SK-N-SH (cell line): ENCODE measurements around the gene ST6GALNAC3.

Experiments used
- CTCF ChIP-seq: fragments of 200-600 bp; sonication (generic); IDR thresholded peaks from 2 replicates; pipeline ENCODE4 v1.6.1; 2017; ENCODE audit warnings: antibody characterized with exemption, mild to moderate bottlenecking, moderate library complexity
- EZH2phosphoT487 ChIP-seq: fragments of 200-600 bp; sonication (generic); IDR thresholded peaks from 2 replicates; pipeline ENCODE4 v1.6.1; 2017; ENCODE audit warnings: low read depth, mixed run types, mild to moderate bottlenecking, antibody characterized with exemption, moderate library complexity, borderline replicate concordance
- FOXM1 ChIP-seq: IDR thresholded peaks from 2 replicates; pipeline ENCODE4 v1.4.0; 2012; ENCODE audit warnings: low read depth, mild to moderate bottlenecking
- MEF2A ChIP-seq: IDR thresholded peaks from 2 replicates; pipeline ENCODE4 v1.4.0; 2012; ENCODE audit warnings: low read depth, borderline replicate concordance
- POLR2AphosphoS5 ChIP-seq: IDR thresholded peaks from 2 replicates; pipeline ENCODE4 v1.6.1; 2012; ENCODE audit warnings: low read depth, low read length
- SMC3 ChIP-seq: IDR thresholded peaks from 2 replicates; pipeline ENCODE4 v1.6.1; 2012; ENCODE audit warnings: low read depth, low read length, improper control_type of control experiment
- TAF1 ChIP-seq: IDR thresholded peaks from 2 replicates; pipeline ENCODE4 v1.6.1; 2012; ENCODE audit warnings: low read depth, mild to moderate bottlenecking, low read length, moderate library complexity, borderline replicate concordance
- TEAD4 ChIP-seq: IDR thresholded peaks from 2 replicates; pipeline ENCODE4 v1.4.0; 2012; ENCODE audit warnings: mild to moderate bottlenecking, borderline replicate concordance; ENCODE audit not compliant: insufficient read depth
- USF1 ChIP-seq: IDR thresholded peaks from 2 replicates; pipeline ENCODE4 v1.4.0; 2012; ENCODE audit warnings: low read depth, borderline replicate concordance
- YY1 ChIP-seq: IDR thresholded peaks from 2 replicates; pipeline ENCODE4 v1.4.0; 2012; ENCODE audit warnings: low read depth, mild to moderate bottlenecking
- TF ChIP-seq, protein P1 (sequence below): IDR thresholded peaks from 2 replicates; pipeline ENCODE4 v1.4.0; 2012; ENCODE audit warnings: low read depth, borderline replicate concordance

DNA sequence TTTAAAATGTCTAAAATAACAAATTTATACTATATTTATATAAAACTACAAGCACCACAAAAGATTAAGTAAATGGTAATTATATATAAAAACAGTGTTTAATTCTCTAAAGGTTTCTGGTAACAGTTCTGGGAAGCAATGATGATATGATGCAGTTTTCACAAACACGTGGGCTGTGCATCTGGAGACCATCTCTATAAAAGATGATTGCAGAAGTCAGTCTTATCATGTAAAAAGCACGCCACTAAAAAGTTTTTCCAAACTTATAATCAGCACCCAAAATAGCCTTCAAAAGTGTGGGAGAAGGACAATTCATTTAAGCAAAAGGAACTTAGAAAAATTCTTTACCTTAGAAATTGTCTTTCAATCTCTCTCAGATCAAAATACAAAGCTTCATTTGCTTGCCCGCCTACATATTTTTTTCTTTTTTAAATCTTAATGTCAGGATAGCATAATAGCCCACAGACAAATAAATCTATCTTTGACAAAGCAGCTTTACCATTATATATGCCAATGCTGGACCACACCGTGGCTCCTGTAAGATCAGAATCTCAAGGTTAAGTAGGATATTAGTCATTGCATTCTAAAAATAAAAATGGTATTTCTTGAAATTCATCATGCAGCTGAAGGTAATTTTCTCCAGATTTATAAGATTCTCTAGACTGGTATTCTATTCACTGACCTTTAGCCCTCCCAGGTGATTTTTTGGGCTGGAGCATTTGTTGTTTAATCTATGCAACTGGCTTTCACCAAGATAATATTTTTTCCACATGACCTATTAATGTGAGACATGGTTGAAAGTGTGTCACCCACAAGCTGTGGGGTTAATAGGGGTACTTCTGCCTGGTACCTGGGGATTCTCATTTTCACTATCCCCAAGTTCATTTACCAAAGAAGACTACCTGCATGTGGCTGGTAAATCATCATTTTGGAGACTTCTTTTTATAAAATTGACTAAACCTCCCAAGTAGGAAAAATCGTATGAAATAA is 603.2 kb downstream of the ST6GALNAC3 start:
- TF ChIP-seq YY1 (no peak), CTCF (no peak), TAF1 (no peak), TEAD4 (no peak), SMC3 (no peak), USF1 (no peak), POLR2AphosphoS5 (no peak), FOXM1 (no peak), EZH2phosphoT487 (no peak), MEF2A (peak; percentile 82)
- TF ChIP-seq, protein P1, sequence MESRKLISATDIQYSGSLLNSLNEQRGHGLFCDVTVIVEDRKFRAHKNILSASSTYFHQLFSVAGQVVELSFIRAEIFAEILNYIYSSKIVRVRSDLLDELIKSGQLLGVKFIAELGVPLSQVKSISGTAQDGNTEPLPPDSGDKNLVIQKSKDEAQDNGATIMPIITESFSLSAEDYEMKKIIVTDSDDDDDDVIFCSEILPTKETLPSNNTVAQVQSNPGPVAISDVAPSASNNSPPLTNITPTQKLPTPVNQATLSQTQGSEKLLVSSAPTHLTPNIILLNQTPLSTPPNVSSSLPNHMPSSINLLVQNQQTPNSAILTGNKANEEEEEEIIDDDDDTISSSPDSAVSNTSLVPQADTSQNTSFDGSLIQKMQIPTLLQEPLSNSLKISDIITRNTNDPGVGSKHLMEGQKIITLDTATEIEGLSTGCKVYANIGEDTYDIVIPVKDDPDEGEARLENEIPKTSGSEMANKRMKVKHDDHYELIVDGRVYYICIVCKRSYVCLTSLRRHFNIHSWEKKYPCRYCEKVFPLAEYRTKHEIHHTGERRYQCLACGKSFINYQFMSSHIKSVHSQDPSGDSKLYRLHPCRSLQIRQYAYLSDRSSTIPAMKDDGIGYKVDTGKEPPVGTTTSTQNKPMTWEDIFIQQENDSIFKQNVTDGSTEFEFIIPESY: no peak
